Measurements from ENCODE around the gene RANBP1. TPM values are rescaled to one million over a fixed set of nuclear protein-coding genes. Genes with fewer than 3 reads are reported as not detected.

RANBP1 gene
- polyA plus RNA-seq, 1 of the 3 experiments (the other 2 are of a cell fraction), result 502 TPM

DNA sequence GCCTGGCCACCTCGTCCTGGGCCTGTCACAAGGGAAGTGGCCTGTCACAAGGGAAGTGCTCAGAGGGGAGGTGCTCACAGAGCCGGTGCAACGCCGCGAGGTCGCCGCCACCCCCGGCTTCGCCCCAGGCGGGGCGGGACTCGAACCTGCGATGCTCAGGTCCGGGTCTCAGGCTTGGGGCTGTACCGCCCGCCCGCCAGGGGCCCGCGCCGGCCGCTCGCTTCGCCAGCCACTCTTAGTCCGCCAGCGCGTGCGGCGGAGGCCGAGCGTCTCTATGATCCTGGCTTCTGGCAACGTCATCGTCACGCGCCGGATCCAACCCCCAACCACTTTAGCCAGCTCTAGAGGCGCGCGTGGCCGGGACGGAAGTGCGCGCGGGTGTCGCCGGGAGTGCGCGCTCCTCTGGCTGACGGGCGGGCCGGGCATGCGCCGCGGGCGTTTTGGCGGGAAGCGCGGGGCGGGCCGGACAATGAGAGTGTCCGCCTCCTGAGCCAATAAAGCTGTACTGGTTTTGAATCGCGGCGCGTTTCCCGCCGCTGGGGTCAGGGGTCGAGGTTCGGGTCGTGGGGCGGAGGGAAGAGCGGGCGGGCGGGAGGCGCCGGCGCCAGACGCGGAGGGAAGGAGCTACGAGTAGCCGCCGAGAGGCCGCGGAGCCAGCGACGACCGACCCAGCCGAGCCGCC, 1.2 kb downstream of the RANBP1 start, which contains the start of gene TRMT2A (continued):
- TF ChIP-seq REST (IDR thresholded peaks at IDR 0.05; ENCODE audit: low read depth, low read length) (peak; percentile 7; the same call in 1 of the 2 replicates), PBX3 (IDR thresholded peaks at IDR 0.05) (peak; percentile 53), SMC3 (IDR thresholded peaks at IDR 0.05; ENCODE audit: low read depth, low read length) (no peak), YY1 (IDR thresholded peaks at IDR 0.05; ENCODE audit: low read depth) (0 out of 2 replicates have a peak, but pooled peaks have one; percentile 45), CHD2 (IDR thresholded peaks at IDR 0.05; ENCODE audit: low read length, partially characterized antibody) (peak; percentile 92), FOSL2 (IDR thresholded peaks at IDR 0.05; ENCODE audit: borderline replicate concordance, low read depth) (no peak), JUND (IDR thresholded peaks at IDR 0.05) (no peak), MAX (IDR thresholded peaks at IDR 0.05; ENCODE audit: low read depth) (peak; percentile 96), MXI1 (IDR thresholded peaks at IDR 0.05; ENCODE audit: low read depth, low read length) (peak; percentile 75; the same call in 1 of the 2 replicates), RAD21 (IDR thresholded peaks at IDR 0.05; ENCODE audit: low read length) (no peak), SIN3A (IDR thresholded peaks at IDR 0.05; ENCODE audit: borderline replicate concordance, low read depth, low read length) (peak; percentile 81; the same call in 1 of the 2 replicates), POLR2AphosphoS5 (IDR thresholded peaks at IDR 0.05; ENCODE audit: low read depth, low read length) (no peak; the same call in 1 of the 2 replicates), TAF1 (IDR thresholded peaks at IDR 0.05; ENCODE audit: borderline replicate concordance, low read depth, low read length) (peak; percentile 49; the same call in 1 of the 2 replicates), ZBTB33 (IDR thresholded peaks at IDR 0.05; ENCODE audit: borderline replicate concordance, low read depth) (no peak; the same call in 1 of the 2 replicates), NRF1 (IDR thresholded peaks at IDR 0.05; ENCODE audit: low read depth, low read length) (peak; percentile 90), TCF12 (IDR thresholded peaks at IDR 0.05) (no peak; the same call in 1 of the 2 replicates), FOXM1 (IDR thresholded peaks at IDR 0.05; ENCODE audit: low read depth) (no peak), FOXJ3 (CRISPR knock-in tag; IDR thresholded peaks at IDR 0.05) (no peak), GATA2 (CRISPR knock-in tag; IDR thresholded peaks at IDR 0.05) (no peak), MEF2A (IDR thresholded peaks at IDR 0.05; ENCODE audit: borderline replicate concordance, low read depth) (no peak), TEAD4 (IDR thresholded peaks at IDR 0.05; ENCODE audit: borderline replicate concordance, insufficient read depth) (0 out of 2 replicates have a peak, but pooled peaks have one; percentile 14), NFIC (IDR thresholded peaks at IDR 0.05; ENCODE audit: borderline replicate concordance) (peak; percentile 33; the same call in 1 of the 2 replicates)
- TF ChIP-seq, protein P1, sequence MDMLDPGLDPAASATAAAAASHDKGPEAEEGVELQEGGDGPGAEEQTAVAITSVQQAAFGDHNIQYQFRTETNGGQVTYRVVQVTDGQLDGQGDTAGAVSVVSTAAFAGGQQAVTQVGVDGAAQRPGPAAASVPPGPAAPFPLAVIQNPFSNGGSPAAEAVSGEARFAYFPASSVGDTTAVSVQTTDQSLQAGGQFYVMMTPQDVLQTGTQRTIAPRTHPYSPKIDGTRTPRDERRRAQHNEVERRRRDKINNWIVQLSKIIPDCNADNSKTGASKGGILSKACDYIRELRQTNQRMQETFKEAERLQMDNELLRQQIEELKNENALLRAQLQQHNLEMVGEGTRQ (IDR thresholded peaks at IDR 0.05; ENCODE audit: borderline replicate concordance, low read depth, low read length), result 0 out of 2 replicates have a peak, but pooled peaks have one; percentile 6

All from SK-N-SH (cell line).